GM21447 (cell line): Measurements from ENCODE around the gene CORO7.

Source experiments
- ATAC-seq: cut with Tn5 transposase; IDR thresholded peaks from one replicate; pipeline ENCODE4 v1.9.1; 2021; ENCODE audit not compliant: unreplicated experiment

The CORO7 gene

DNA sequence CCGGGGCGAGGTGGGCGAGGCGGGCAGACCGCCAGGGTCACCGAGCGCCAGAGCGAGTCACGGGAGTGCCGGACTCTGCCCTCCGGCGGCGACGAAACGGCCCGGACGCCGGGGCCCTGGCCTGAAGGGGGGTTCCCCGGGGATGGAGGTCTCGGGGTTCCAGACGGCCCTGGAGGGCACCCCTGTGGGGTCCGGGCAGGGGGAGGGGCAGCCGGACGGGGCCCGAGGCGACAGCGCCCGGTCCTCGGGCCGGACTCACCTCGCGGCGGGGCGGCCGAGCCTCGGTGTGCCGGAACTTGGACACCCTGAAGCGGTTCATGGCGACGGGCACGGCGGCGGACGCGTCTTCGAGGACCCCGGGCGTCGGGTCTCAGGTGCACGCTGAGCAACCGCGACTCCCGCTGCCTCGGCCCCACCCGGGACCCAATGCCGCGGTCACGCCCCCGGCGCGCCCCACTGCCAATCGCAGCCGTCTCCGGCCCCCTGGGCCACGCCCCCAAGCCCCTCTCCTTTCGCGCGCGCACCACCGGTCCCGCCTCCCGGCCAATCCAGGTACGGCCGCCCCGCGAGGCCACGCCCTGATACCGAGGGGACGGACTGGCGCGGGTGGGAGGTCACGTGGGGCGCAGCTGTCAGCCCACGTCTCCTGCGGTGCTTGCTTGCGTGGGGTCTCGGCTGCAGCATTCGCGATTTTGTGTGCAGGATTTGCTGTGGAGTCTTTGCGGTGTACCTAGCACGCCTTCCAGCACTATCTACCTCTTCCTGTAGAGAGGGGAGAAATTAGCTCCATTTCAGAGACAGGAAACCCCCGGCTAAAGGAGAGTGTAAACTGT is at the start of gene CORO7:
Gene CORO7 (minus strand): TSS at position 397 of the 833 bp plus-strand sequence. CDS start 78 bp downstream, at position 319.
- peak; percentile 46 for ATAC-seq

DNA sequence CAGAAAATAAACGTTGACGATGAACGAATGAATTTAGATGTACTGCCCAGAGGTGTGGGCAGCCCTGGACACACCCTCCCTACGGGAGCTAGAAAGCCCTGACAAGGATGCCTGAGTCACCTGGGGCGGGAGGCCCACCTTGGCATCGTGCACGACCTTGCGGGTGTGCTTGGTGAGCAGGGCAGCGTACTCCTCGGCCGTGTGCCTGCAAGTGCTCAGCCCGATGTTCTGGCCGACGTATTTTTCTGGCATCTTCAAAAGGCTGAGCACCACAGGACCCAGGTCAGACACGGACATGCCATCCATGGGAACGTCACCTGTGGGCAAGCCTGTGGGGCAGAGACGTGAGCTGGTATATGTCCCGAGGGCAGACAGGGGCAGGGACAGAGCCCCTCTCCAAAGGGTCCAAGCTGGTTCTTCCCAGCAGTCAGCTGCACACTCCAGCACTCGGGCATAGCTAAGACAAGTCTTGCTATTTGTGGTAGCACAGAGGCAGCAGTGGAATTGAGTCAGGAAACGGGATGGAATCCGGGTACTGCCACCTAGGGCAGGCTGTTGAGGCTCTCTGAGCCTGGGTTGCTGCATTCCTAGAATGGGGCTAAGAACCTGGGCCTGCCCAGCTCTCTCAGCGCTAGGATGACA is 47.2 kb upstream of the CORO7 start:
- no peak for ATAC-seq

- ATAC-seq = no peak
Measured at GRCh38 chr16:4461250-4462085, 45.1 kb upstream of the CORO7 start.

GRCh38 chr16:4460936-4461249 is 44.5 kb upstream of the CORO7 start:
- no peak for ATAC-seq

GRCh38 chr16:4455951-4456350 is 39.6 kb upstream of the CORO7 start:
- ATAC-seq = no peak

DNA sequence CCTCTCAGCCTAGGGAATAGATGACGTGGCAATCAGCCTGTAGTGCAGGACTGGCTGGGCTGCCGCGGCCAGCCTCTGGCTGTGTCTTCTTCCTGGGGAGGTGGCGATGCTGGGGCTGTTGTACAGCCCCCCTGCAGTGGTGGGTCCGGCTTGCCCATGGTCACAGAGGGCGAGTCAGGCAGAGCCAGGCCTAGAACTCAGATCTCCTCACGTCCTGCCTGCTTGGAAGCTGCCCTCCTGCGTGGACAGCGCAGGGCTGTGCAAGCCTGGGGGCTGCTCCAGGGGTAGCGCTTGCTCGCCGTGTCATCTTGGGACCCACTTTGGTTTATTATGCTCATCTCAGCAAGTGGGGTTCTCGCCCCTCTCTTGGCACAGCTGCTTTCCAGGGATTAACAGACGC is 38.7 kb upstream of the CORO7 start:
- ATAC-seq = no peak

GRCh38 chr16:4454623-4455022 is 38.2 kb upstream of the CORO7 start:
- no peak for ATAC-seq

- no peak for ATAC-seq
Measured at GRCh38 chr16:4452674-4453073, 36.3 kb upstream of the CORO7 start.

GRCh38 chr16:4450931-4451519 is 34.6 kb upstream of the CORO7 start:
- no peak for ATAC-seq

GRCh38 chr16:4450430-4450829 is 34.0 kb upstream of the CORO7 start:
- ATAC-seq = no peak

- no peak for ATAC-seq
Measured at GRCh38 chr16:4443986-4444385, 27.6 kb upstream of the CORO7 start.

- ATAC-seq = no peak
Measured at GRCh38 chr16:4443271-4443670, 26.9 kb upstream of the CORO7 start.

- ATAC-seq = no peak
Measured at GRCh38 chr16:4442371-4442770, 26.0 kb upstream of the CORO7 start.

- no peak for ATAC-seq
Measured at GRCh38 chr16:4437366-4437765, 21.0 kb upstream of the CORO7 start.

- ATAC-seq = no peak
Measured at GRCh38 chr16:4435337-4436067, 19.1 kb upstream of the CORO7 start.

DNA sequence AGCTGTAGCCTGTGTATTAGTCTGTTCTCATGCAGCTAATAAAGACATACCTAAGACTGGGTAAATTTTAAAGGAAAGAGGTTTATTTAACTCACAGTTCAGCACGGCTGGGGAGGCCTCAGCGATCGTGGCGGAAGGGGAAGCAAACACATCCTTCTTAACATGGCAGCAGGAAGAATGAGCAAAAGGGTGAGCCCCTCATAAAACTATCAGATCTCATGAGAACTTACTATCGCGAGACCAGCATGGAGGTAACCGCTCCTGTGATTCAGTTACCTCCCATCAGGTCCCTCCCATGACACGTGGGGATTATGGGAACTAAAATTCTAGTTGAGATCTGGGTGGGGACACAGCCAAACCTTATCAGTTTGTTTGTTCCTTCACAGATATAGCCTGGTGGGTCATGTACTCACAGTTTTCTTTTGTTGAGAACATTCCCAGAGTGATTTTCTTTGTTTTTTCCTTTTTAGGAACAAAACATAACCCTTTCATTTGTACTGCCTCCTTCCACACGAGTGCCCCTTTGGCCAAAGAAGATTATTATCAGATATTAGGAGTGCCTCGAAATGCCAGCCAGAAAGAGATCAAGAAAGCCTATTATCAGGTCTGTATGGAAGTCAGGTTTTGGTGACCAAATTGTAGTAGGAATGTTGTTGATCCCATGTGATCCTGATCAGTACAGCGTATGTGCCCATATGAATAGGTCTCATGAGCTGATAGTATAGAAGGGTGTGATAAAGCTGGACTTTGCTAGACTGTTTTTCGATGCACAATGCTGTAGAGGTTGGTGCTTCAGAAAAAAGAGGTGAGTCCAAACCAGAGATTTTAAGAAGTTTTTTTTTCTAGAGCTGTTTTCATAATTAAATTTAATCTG is 17.8 kb upstream of the CORO7 start:
- no peak for ATAC-seq

DNA sequence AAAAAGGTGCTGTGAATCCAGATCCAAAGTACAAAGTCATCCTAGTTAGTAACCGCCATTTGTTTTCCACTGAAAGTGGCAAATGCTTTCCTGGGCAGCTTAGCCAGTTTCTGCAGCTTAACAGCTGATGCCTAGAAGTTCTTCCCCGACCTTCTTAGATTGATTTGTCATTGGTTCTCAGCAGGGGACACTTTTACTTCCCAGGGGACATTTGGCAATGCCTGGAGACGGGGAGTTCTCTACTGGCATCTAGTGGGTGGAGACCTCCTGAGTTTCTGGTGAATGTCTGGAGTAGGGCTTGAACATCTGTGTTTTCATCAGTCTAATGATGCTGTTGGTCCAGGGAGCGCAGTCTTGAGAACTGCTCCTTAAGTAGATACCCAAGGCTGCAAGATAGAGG is 16.8 kb upstream of the CORO7 start:
- ATAC-seq = no peak

GRCh38 chr16:4431023-4431422 is 14.6 kb upstream of the CORO7 start:
- no peak for ATAC-seq

- no peak for ATAC-seq
Measured at GRCh38 chr16:4428500-4428899, 12.1 kb upstream of the CORO7 start.
